ENCODE data around the gene SMIM3.
A peak's percentile ranks its signal among the peaks of the same experiment; 100 is the strongest.
"Not testable (repeated sequence)": the region's sequence is repeated elsewhere in the genome, so short reads cannot be mapped to it uniquely, and the experiment has no call there.

SMIM3 gene

GRCh38 chr5:150778517-150779396 is at the start of gene SMIM3:
TSS of gene SMIM3 (plus strand) at chr5:150778757. CDS start at chr5:150795441, 16,684 bp downstream.
- peak; percentile 24 to 61 (median 39) for DNase-seq

GRCh38 chr5:150729859-150730258 is 48.7 kb upstream of the SMIM3 start:
- no peak for DNase-seq

DNA sequence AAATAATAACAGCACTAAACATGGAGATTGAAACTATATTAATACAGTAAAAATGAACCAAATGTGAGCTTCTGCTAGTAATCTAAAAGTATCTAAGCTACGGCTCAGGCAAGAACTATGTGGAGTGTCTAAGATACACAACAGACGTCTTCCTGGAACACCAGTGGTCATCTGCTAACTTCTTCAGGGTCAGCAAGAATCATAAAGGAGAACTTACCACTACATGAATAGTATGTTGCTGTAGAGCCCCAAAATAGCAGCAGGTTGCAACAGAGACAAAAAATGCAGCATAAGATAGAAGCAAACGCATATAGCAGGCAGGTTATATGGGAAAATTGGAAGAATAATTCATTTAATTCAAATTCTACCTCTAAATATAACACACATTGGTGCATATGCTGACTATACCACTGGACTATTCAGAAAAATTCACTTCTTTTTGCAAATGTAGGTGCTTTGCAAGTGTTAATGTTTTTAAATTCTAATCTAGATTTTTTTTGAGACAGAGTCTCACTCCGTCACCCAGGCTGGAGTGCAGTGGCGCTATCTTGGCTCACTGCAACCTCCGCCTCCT is 46.8 kb upstream of the SMIM3 start:
- DNase-seq, result no peak

- DNase-seq, result no peak
Measured at GRCh38 chr5:150734579-150735384, 43.8 kb upstream of the SMIM3 start.

DNA sequence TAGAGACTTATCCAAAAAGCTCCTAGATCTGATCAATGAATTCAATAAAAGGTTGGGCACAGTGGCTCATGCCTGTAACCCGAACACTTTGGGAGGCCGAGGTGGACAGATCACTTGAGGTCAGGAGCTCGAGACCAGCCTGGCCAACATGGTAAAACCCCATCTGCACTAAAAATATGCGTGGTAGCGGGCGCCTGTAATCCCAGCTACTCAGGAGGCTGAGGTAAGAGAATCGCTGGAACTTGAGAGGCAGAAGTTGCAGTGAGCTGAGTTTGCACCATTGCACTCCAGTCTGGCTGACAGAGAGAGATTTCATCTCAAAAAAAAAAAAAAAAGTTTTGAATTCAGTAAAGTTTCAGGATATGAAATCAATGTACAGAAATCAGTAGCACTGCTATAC is 39.7 kb upstream of the SMIM3 start:
- no peak for DNase-seq

- no peak for DNase-seq
Measured at GRCh38 chr5:150740992-150741391, 37.6 kb upstream of the SMIM3 start.

DNA sequence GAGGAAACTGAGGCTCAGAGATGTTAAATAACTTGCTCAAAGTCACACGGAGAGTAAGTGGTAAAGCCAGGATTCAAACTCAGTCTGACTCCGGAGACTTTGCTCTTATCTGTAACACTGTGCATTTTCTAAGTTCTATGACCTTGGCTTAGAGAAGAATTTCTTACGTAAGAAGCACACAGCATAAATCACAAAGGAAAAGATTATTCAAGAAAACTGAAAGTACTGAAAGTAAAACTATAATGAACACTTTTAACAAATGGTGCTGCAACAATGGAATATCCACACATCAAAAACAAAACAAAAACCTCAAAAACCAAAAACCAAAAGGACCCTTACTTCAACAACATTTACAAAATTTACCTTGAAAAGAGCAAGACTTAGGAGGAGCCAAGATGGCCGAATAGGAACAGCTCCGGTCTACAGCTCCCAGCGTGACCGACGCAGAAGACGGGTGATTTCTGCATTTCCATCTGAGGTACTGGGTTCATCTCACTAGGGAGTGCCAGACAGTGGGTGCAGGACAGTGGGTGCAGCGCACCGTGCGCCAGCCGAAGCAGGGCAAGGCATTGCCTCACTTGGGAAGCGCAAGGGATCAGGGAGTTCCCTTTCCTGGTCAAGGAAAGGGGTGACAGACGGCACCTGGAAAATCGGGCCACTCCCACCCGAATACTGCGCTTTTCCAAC is 36.0 kb upstream of the SMIM3 start:
- not testable (repeated sequence) for DNase-seq

- not testable (repeated sequence) for DNase-seq
Measured at GRCh38 chr5:150743142-150743488, 35.4 kb upstream of the SMIM3 start.

- DNase-seq, result no peak
Measured at GRCh38 chr5:150750469-150750868, 28.1 kb upstream of the SMIM3 start.

- no peak for DNase-seq
Measured at GRCh38 chr5:150751096-150751891, 27.3 kb upstream of the SMIM3 start.

DNA sequence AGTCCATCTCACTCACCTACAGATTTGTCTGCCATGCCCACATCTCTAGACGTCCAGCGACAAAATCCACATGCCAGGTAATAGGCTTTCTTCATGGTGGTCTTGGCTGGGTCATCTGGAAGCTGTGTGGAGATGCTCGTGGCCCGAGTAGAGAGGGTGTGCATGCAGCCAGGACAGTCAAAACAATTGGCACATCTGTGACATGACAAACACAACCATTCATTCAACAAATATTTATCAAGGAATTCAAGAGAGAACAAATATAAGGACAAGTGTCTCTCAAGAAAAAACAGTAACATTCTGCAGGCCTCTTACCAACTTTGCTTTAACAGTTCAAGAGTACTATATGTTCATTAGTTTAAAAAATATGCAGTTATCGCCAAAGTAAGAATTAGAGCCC is 25.1 kb upstream of the SMIM3 start:
- no peak for DNase-seq

DNA sequence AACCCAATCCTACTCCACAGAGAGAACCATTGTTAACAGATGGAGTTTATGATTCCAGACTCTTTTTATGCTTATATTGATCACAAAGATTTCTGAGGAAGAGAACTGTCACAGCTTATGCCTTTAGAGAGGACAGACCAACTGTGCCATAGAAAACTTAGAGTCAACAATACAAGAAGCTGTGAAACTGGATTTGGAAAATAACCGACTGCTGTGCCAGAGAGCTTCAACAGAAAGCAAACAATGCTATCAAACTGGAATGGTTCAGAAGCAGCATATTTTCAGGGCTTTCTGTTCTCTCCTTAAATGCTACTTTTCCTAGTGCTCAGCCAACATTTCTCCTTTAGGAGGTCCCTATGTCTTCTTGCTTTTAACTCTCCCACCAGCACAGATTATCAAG is 24.7 kb upstream of the SMIM3 start:
- DNase-seq, result no peak

GRCh38 chr5:150757087-150757649 is 21.4 kb upstream of the SMIM3 start:
- no peak for DNase-seq

GRCh38 chr5:150758203-150758530 is 20.4 kb upstream of the SMIM3 start:
- DNase-seq, result no peak

DNA sequence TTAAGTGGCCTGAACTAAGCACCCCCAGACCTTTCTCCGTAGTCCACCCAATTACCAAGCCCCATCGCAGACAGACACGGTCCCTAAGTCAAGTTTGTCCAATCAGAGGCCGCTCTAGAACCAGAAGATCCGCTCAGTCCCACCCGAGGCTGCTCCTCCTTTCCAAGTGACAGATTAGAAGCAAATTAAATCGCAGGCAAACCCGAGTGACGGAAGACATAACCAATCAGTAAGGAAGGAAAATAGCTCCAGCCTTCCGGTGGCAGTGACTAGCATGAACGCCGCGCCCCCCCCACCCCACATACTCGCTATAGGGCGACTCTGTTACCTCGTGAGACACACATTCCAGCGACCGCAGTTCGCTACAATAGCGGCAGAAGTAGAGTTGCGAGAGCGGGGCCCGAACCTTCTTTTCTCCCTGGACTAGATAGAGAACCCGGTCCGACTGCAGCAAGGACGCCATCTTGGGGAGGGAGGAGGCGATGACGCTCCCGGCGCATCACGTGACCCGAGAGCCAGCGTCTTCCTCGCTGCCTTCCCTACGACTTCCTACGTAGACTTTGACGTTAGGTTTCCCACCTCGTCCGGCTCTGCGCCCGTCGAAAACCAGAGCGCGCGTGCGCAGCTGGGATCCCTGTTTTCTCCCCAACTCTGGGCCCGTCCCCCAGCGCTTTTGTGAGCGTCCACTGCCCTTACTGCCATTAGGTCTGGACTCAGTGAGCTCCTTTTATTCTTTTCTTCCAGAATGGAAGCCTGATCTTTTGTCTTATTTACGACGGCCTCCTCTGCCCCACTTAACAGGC is 19.8 kb upstream of the SMIM3 start, which contains the start of gene DCTN4:
Gene DCTN4, minus strand, starts transcription at position 487 of the 803 bp plus-strand sequence. Its CDS starts 24 bp downstream, at position 463.
- peak; percentile 79 to 92 (median 85) for DNase-seq

DNA sequence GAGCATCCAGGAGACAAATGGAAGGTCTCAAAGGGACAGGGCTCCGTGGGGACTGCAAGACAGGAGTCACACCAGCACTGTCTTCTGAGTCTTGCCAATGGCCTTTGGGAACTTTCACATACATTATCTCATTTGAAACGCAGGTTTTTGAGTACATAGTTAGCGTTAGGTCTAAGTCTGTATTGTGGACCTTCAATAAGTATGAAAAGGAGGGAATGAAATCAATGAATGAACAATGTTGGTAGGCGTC is 19.3 kb upstream of the SMIM3 start:
- DNase-seq, result no peak

DNA sequence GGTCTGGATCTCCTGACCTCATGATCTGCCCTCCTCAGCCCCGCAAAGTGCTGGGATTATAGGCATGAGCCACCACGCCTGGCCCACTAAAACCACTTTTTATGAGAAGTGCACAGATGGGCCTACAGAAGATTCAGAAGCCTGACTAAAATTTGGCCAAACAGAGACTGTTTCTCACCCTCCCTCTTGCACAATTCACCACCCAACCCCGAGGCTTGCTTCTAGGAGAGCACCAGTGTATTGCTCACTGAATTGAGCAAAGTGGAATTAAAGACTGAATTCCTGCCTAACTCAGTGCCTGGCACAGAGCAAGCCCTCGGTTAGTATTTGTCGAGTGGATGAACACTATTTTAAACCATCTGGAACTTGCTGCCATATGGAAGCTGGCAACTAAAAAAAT is 16.3 kb upstream of the SMIM3 start:
- DNase-seq, result no peak

DNA sequence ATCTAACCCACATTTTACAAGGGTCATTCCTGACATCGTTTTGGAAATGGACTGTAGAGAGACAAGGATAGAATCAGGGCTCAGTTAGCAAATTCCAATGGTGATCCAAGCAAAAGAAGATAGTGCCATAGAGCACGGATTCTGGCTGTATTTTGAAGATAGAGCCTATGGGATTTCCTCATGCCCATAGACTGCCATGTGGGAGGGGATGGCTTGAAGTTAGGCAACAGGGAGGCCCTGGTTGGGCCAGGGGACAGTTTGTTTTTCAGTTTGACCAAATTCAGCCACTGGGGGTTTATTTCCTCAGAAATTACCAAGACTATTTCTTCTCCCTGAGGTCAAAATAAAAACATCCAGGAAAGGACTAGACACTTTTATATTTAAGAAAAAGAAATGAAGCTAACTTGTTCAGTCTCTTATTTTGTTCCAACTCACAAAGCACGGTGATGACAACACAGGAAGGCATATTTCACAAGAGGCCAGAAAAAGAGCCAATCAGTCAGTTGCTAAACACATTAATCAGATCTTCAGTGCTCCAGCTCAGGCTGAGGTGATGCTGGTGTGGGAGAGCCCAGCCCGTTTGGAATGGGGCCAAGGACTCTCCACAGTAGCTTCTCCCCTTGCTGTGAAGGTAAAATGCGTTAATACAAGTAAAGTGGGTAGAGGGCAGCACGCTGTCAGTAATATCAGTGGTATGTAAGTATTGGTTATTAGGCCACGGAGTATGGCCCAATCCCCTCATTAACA is 15.4 kb upstream of the SMIM3 start:
- no peak for DNase-seq

DNA sequence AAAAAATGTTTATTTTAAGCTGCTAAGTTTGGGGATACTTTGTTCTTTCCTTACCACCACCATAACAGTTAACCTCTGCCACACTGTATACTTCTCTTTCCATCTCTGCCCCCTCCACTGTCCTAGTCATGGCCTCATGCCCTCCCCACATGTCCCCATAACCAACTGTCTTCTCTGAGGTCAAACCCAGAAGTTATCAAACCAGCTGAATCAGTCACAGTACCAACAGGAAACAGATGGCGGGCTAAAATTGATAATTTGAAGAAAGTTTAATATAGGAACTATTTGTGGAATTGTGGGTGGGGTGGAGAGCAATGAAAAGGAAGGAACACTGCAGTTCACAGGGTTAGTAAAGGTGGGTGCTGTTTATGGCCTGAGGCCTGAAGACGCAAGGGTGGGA is 14.0 kb upstream of the SMIM3 start:
- no peak for DNase-seq

GRCh38 chr5:150765011-150765798 is 13.4 kb upstream of the SMIM3 start:
- DNase-seq, result no peak

Data from activated naive CD4-positive, alpha-beta T cell (primary cell).